MM.1S (cell line): ENCODE data around the gene NUP98.
"Not testable (repeated sequence)": the region's sequence is repeated elsewhere in the genome, so short reads cannot be mapped to it uniquely, and the experiment has no call there.

Experiments used
- DNase-seq: peaks from one replicate; pipeline ENCODE4 v3.0.0-alpha.2; 2015
- H2AFZ ChIP-seq: fragments of 300-600 bp; sonication (generic); 2 replicates; pipeline ENCODE4 v1.6.0; 2016; ENCODE audit warnings: antibody characterized with exemption, low read length
- H3F3A ChIP-seq: fragments of 300-600 bp; sonication (generic); 2 replicates; pipeline ENCODE4 v1.6.1; 2016; ENCODE audit warnings: mild to moderate bottlenecking, antibody characterized with exemption, low read length, moderate library complexity, mixed read lengths; ENCODE audit not compliant: insufficient read depth
- H3K27ac ChIP-seq: fragments of 300-600 bp; sonication (generic); 2 replicates; pipeline ENCODE4 v1.5.1; 2016; ENCODE audit warnings: mild to moderate bottlenecking, low read length
- H3K27me3 ChIP-seq: fragments of 300-600 bp; sonication (generic); replicated peaks from 2 replicates; pipeline ENCODE4 v1.6.0; 2016; ENCODE audit warnings: low read length; ENCODE audit not compliant: insufficient read depth
- H3K36me3 ChIP-seq: fragments of 300-600 bp; sonication (generic); replicated peaks from 2 replicates; pipeline ENCODE4 v1.6.1; 2016; ENCODE audit warnings: mild to moderate bottlenecking, low read length, mixed read lengths; ENCODE audit not compliant: insufficient read depth
- H3K4me1 ChIP-seq: fragments of 300-600 bp; sonication (generic); 2 replicates; pipeline ENCODE4 v1.6.1; 2016; ENCODE audit warnings: low read length, mixed read lengths
- H3K4me2 ChIP-seq: fragments of 300-600 bp; sonication (generic); 2 replicates; pipeline ENCODE4 v1.6.0; 2016; ENCODE audit warnings: low read depth, low read length
- H3K4me3 ChIP-seq: fragments of 300-600 bp; sonication (generic); 2 replicates; pipeline ENCODE4 v1.5.1; 2016; ENCODE audit warnings: low read length, mixed read lengths
- H3K79me2 ChIP-seq: fragments of 300-600 bp; sonication (generic); 2 replicates; pipeline ENCODE4 v1.6.1; 2016; ENCODE audit warnings: mixed run types, low read length, mixed read lengths
- H3K9ac ChIP-seq: fragments of 300-600 bp; sonication (generic); 2 replicates; pipeline ENCODE4 v1.6.1; 2016; ENCODE audit warnings: low read length, mixed read lengths
- H3K9me2 ChIP-seq: fragments of 300-600 bp; sonication (generic); replicated peaks from 2 replicates; pipeline ENCODE4 v1.6.1; 2016; ENCODE audit warnings: mild to moderate bottlenecking, low read length, mixed read lengths; ENCODE audit not compliant: insufficient read depth
- H3K9me3 ChIP-seq: fragments of 300-600 bp; sonication (generic); replicated peaks from 2 replicates; pipeline ENCODE4 v1.6.1; 2016; ENCODE audit warnings: mild to moderate bottlenecking, low read length, mixed read lengths; ENCODE audit not compliant: insufficient read depth
- H4K20me1 ChIP-seq: fragments of 300-600 bp; sonication (generic); 2 replicates; pipeline ENCODE4 v1.6.1; 2016; ENCODE audit warnings: mild to moderate bottlenecking, low read length, moderate library complexity, mixed read lengths; ENCODE audit not compliant: insufficient read depth
- CTCF ChIP-seq: fragments of 300-600 bp; sonication (generic); IDR thresholded peaks from 2 replicates; pipeline ENCODE4 v1.5.1; 2016; ENCODE audit warnings: antibody characterized with exemption, low read length, mixed read lengths
- EZH2 ChIP-seq: fragments of 300-600 bp; sonication (generic); optimal IDR thresholded peaks from 2 replicates; pipeline ENCODE3; 2017; ENCODE audit warnings: low read depth, mild to moderate bottlenecking, antibody characterized with exemption, low read length, mixed read lengths
- EZH2phosphoT487 ChIP-seq: fragments of 300-600 bp; sonication (generic); IDR thresholded peaks from 2 replicates; pipeline ENCODE4 v1.6.1; 2018; ENCODE audit warnings: antibody characterized with exemption, low read length

NUP98 gene

GRCh38 chr11:3655547-3655946 lies 141.8 kb downstream of the NUP98 start:
- Histone ChIP-seq H3K36me3 (no peaks in the 10 kb centered on the region), H3F3A (no peaks in the 10 kb centered on the region), H3K79me2 (no peaks in the 10 kb centered on the region), H2AFZ (no peak overlapping the region), H3K27ac (no peak overlapping the region), H3K4me2 (no peak overlapping the region), H3K9ac (no peak overlapping the region), H4K20me1 (no peaks in the 10 kb centered on the region), H3K4me1 (no peaks in the 10 kb centered on the region), H3K27me3 (no peaks in the 10 kb centered on the region), H3K4me3 (no peak overlapping the region), H3K9me3 (no peaks in the 10 kb centered on the region), H3K9me2 (no peaks in the 10 kb centered on the region)
- DNase-seq = no peak
- TF ChIP-seq EZH2phosphoT487 (no peak), CTCF (no peak), EZH2 (no peak)

GRCh38 chr11:3652514-3652913 lies 144.8 kb downstream of the NUP98 start:
- DNase-seq = not testable (repeated sequence)

GRCh38 chr11:3649374-3649773 lies 148.0 kb downstream of the NUP98 start:
- not testable (repeated sequence) for H3K27ac ChIP-seq, H2AFZ ChIP-seq, H3K27me3 ChIP-seq, DNase-seq, H3K4me2 ChIP-seq, H3K36me3 ChIP-seq, H4K20me1 ChIP-seq, H3K9me2 ChIP-seq, H3K79me2 ChIP-seq, H3K4me1 ChIP-seq, H3K4me3 ChIP-seq, H3K9me3 ChIP-seq, H3F3A ChIP-seq, H3K9ac ChIP-seq

More at GRCh38 chr11:3652514-3652913, 144.8 kb downstream of the NUP98 start:
- not testable (repeated sequence) for H3K9me2 ChIP-seq, H3K4me3 ChIP-seq, H3K9ac ChIP-seq, H3K27me3 ChIP-seq, H3K79me2 ChIP-seq, H3K27ac ChIP-seq, H3F3A ChIP-seq, H3K4me1 ChIP-seq, H4K20me1 ChIP-seq, H3K36me3 ChIP-seq, H3K9me3 ChIP-seq, H3K4me2 ChIP-seq, H2AFZ ChIP-seq

GRCh38 chr11:3648843-3649242 lies 148.5 kb downstream of the NUP98 start:
- not testable (repeated sequence) for H3K4me1 ChIP-seq, H4K20me1 ChIP-seq, H3K27ac ChIP-seq, H3K4me3 ChIP-seq, H3K36me3 ChIP-seq, H3K9ac ChIP-seq, H3K9me3 ChIP-seq, H2AFZ ChIP-seq, H3K4me2 ChIP-seq, H3K79me2 ChIP-seq, H3F3A ChIP-seq, DNase-seq, H3K27me3 ChIP-seq, H3K9me2 ChIP-seq

- H3K27me3 ChIP-seq = 0 out of 2 replicates have a peak, but pooled peaks cover 8% of the 10 kb centered on the region
- no peak for DNase-seq
- H4K20me1 ChIP-seq = no peaks in the 10 kb centered on the region
- H3K4me1 ChIP-seq = 0 out of 2 replicates have a peak, but pooled peaks cover 3% of the 10 kb centered on the region
- H3K9me2 ChIP-seq = no peaks in the 10 kb centered on the region
- H3F3A ChIP-seq = no peaks in the 10 kb centered on the region
- no peaks in the 10 kb centered on the region for H3K36me3 ChIP-seq
- no peaks in the 10 kb centered on the region for H3K79me2 ChIP-seq
- no peak overlapping the region for H3K9ac ChIP-seq
- H3K4me3 ChIP-seq = no peak overlapping the region
- TF ChIP-seq EZH2 (no peak), CTCF (no peak), EZH2phosphoT487 (no peak)
- H2AFZ ChIP-seq = no peak overlapping the region
- H3K27ac ChIP-seq = no peak overlapping the region
- H3K9me3 ChIP-seq = no peaks in the 10 kb centered on the region
- no peak overlapping the region for H3K4me2 ChIP-seq
These were observed 151.8 kb downstream of the NUP98 start for GRCh38 chr11:3645552-3645951.
